HG03520 (cell line): ENCODE data around the gene DLST.

ENCODE experiments used
- ATAC-seq: cut with Tn5 transposase; IDR thresholded peaks from one replicate; pipeline ENCODE4 v1.9.1; 2021; ENCODE audit warnings: mild to moderate bottlenecking, moderate library complexity; ENCODE audit not compliant: unreplicated experiment

The DLST gene

GRCh38 chr14:74881431-74882102 lies at the start of gene DLST:
TSS of gene DLST (plus strand) at chr14:74881916. CDS start at chr14:74881954, 38 bp downstream.
- peak; percentile 87 for ATAC-seq

- ATAC-seq = no peak
Measured at GRCh38 chr14:74832849-74833248, 48.9 kb upstream of the DLST start.

DNA sequence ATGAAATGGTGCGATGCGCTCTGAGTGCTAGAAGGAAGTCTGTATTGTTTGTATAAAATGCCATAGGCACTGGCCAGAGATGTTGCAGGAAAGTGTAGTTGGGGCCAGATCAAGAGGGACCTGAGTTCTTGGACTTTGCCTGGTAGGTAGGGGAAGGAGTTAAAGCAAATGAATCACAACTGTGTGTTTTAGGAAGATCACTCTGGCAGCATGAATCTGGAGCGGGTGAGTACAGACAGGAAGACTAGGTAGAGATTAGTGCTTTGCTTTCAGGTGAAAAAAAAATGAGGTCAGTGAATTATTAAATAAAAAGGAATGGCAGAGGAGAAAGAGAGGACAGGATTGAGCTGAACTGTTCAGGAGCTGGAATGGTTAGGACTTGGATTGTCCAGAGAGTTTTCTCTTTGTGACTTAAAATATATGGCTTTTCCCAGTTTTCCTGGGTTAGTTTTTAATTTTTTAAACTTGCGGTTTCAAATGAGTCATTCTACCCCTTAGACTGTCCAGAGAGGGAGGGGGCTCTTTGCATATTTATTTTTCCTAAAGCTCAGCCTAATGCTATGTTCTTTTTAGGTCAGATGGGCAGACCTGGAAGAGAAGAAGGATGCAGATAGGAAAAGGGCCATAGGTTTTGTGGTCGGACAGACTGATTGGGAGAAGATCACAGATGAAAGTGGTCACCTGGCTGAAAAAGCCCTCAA lies 46.9 kb upstream of the DLST start:
- no peak for ATAC-seq

- no peak for ATAC-seq
Measured at GRCh38 chr14:74835645-74836250, 46.0 kb upstream of the DLST start.

DNA sequence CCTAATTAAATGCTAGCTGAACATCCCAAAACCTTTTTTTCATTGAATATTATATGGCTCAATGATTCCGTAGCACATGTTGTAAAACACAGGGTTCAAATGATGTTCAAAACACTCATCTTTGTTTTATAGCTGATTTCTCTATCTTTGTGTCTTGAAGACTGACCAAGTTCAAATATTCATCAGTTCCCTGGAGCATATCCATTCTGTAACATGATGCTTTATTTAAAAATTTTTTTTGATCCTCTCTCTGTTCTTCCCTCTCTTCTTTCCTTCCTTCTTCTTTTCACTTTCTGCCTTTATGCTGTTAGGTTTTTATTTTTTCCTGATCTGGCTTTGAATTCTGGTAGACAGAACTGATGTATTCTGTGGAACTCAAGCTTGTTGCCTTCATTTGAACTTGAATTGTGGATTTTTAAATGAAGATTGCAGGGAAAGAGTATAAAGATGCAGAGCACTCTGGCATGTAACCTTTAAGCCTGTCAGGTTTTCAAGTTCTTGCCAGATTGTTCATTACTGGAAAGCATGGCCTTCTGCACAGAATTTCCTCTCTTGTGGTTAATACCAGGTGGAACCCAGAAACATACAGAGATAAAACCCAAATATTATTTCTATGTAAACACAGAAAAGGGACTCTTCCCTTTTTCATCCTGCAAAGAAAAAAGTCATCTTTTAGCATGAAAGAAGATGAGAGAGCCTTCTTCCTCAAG lies 45.3 kb upstream of the DLST start:
- ATAC-seq = no peak

GRCh38 chr14:74838166-74838565 lies 43.5 kb upstream of the DLST start:
- no peak for ATAC-seq

DNA sequence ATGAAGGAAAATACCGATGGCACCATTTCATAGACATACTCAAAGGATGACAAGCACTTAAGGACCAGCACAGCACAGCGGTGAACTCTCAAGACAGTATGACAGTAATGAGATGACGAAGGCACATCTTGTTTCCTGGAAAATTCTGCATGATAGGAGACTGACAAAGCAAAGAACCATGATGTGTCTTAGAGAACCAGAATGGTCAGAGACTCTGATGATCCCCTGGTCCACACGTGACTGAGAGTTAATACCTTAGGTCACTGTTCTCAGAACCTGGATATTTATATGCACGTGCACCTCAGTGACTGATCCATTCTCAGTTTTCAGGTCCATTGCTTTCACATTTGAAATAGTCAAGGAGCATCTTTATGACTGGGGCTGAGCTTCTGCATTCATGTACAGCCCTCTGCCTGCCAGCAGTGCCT lies 41.1 kb upstream of the DLST start:
- ATAC-seq = peak; percentile 45

- ATAC-seq = peak; percentile 73
Measured at GRCh38 chr14:74841230-74842207, 40.2 kb upstream of the DLST start.

DNA sequence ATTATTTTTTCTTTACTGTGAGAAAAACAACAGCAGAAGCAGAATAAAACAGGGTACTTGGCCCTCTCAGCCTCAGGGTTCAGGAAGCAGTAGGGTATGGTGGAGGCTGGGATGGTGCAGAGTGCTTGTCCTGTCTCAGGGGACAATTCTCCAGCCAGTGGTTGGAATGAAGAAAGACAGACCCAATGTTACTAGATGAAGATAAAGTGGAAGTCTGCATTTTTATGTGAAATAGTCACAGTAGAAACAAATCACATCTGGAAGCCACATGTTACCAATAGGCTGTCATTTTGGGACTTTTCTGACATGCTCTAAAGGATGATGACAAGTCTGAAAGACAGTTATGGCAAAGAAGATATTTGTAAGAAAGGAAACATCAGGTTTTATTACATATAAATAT lies 38.1 kb upstream of the DLST start:
- ATAC-seq = no peak

DNA sequence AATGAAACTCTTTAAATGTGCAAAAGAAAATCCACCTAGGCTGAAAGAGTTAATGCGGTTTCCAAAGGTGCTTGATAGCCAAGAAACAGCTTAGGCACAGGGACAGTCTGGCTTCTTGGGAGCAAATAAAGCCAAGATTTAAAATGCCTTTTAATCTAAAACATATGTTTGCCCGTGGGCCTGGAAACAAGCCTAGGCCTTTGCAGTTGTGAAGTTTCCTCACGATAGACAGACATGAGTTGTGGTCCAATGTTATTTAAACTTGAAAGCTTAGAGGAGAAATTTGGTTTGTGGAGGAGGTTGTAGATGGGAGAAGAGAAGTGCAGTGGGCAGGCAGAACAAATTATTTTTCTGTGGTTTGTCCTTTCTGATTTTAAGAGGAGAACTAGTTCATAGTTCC lies 35.5 kb upstream of the DLST start:
- ATAC-seq = no peak

GRCh38 chr14:74846968-74847665 lies 34.6 kb upstream of the DLST start:
- no peak for ATAC-seq

DNA sequence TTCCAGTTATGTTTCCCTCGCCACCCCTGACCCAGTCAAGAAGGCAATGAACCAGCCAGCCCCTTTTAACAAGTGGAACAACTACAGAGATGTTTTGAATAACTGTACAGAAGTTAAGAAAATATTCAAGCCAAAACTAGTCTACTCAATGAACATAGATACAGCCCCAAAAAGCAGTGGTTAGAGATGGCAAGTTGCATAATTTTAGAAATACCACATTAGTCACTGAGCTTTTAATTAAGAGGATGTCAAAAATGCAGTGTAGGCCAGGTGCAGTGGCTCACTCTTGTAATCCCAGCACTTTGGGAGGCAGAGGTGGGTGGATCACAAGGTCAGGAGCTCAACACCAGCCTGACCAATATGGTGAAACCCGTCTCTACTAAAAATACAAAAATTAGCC lies 32.9 kb upstream of the DLST start:
- ATAC-seq = no peak

DNA sequence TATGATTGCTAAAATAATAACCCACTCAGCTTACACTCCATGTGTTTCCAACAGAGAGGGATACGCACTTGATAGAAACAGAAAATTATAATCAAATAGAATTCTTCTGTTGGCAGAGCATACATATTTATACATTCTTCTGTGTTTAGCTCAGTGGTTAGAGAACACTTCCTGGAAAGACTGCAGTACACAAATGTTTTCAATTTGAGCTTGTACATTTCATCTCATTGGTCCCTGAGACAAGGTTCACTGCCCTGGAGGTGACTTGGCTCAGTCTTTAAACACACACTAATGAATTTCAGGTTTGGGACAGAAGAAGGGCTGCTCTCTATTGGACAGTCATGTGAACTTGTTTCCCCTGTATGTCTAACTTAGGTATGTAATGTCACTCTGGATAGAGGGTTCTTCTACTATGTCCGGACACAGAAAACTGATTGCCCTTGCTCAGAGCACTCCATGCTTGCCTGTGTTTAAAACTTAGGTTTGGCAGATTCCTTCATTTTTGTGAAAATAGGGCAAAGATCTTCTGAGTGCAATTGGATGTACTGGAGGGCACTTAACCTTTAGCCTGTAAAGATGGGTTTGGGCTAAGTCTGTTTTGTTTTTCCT lies 28.7 kb upstream of the DLST start:
- no peak for ATAC-seq

- no peak for ATAC-seq
Measured at GRCh38 chr14:74853581-74853980, 28.1 kb upstream of the DLST start.

GRCh38 chr14:74855021-74855420 lies 26.7 kb upstream of the DLST start:
- no peak for ATAC-seq

- no peak for ATAC-seq
Measured at GRCh38 chr14:74855945-74856344, 25.8 kb upstream of the DLST start.

DNA sequence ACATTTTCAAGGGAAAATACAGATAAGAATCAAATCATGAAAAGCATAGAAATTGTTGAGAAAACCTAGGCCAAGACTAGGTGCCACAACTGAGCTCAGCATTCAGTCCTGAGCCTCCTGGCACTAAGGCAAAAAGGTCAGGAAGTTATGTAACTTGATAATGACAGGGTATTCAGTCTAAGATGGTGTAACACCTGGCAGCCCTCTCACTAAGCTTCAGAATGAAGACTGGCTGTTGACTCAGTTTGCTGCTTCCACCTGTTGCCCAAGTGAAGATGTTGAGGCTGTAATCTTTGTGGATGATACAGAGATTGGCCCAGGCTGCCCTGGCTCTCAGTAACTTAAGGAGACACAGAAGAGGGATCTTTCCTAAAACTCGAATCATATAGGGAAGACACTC lies 25.4 kb upstream of the DLST start:
- no peak for ATAC-seq

- no peak for ATAC-seq
Measured at GRCh38 chr14:74858022-74858421, 23.7 kb upstream of the DLST start.

- ATAC-seq = no peak
Measured at GRCh38 chr14:74859757-74860552, 21.8 kb upstream of the DLST start.
